ENCODE measurements around the gene ATM. TPM values are rescaled to one million over a fixed set of nuclear protein-coding genes. Genes with fewer than 3 reads are reported as not detected.

Gene ATM
- total and polyA plus RNA-seq, 2 experiments from 2014 or later: 27.6 to 59.3 TPM

DNA sequence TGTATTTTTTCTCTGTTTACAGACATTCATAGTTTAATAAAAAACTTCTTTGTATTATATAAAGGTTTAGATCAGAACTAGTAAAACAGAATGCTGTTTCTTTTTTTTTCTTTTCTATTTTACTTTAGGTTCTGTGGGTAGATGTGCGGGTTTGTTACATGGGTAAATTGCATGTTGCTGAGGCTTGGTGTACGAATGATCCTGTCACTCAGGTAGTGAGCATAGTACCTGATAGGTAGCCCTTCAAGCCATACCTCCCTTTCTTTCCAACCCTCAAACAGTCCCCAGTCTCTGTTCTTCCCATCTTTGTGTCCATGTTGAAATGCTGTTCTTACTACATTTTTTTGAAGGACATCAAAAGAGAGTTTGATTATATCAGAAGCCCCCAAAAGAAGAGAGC lies 3.2 kb downstream of the ATM start (continued):
- TF ChIP-seq, protein P1, sequence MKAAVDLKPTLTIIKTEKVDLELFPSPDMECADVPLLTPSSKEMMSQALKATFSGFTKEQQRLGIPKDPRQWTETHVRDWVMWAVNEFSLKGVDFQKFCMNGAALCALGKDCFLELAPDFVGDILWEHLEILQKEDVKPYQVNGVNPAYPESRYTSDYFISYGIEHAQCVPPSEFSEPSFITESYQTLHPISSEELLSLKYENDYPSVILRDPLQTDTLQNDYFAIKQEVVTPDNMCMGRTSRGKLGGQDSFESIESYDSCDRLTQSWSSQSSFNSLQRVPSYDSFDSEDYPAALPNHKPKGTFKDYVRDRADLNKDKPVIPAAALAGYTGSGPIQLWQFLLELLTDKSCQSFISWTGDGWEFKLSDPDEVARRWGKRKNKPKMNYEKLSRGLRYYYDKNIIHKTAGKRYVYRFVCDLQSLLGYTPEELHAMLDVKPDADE (IDR thresholded peaks at IDR 0.05): no peak
- TF ChIP-seq, protein P2, sequence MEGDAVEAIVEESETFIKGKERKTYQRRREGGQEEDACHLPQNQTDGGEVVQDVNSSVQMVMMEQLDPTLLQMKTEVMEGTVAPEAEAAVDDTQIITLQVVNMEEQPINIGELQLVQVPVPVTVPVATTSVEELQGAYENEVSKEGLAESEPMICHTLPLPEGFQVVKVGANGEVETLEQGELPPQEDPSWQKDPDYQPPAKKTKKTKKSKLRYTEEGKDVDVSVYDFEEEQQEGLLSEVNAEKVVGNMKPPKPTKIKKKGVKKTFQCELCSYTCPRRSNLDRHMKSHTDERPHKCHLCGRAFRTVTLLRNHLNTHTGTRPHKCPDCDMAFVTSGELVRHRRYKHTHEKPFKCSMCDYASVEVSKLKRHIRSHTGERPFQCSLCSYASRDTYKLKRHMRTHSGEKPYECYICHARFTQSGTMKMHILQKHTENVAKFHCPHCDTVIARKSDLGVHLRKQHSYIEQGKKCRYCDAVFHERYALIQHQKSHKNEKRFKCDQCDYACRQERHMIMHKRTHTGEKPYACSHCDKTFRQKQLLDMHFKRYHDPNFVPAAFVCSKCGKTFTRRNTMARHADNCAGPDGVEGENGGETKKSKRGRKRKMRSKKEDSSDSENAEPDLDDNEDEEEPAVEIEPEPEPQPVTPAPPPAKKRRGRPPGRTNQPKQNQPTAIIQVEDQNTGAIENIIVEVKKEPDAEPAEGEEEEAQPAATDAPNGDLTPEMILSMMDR (conservative IDR thresholded peaks at IDR 0.05; ENCODE audit: low read depth in 2 of 2): no peak
- TF ChIP-seq CREB1 (CRISPR knock-in tag; IDR thresholded peaks at IDR 0.05; ENCODE audit: low read depth) (no peak), EZH2phosphoT487 (IDR thresholded peaks at IDR 0.05; ENCODE audit: unreplicated experiment) (no peak), ZNF114 (CRISPR knock-in tag; IDR thresholded peaks at IDR 0.05) (no peak), POLR2AphosphoS5 (IDR thresholded peaks at IDR 0.05; ENCODE audit: low read depth) (no peak)

DNA sequence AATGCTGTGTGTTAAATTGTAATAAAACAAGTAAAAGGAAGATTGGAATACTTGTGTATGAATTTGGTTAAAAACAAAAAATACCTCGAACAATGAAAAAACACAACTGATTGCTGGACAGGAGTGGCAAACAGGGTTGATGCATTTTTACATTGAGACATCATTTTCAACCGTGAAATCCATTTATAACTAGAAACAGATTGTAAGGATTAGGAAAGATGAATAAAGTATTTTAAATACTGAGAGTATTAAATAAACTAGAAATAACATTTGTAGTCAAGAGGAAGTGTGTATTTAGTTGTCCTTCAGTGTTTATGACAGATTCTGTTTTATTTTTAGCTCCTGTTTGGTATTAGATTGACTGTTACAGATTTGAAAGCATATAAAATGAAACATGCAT lies 5.4 kb downstream of the ATM start:
- no peak overlapping the region for H3K4me3 Mint-ChIP-seq
- Histone ChIP-seq H3K4me1 (ENCODE audit: insufficient read depth) (peaks cover 12% of the 10 kb centered on the region), H3K9me2 (ENCODE audit: insufficient read depth) (no peaks in the 10 kb centered on the region), H3K79me2 (replicated peaks; ENCODE audit: insufficient read depth) (peaks cover 44% of the 10 kb centered on the region), H3F3A (replicated peaks; ENCODE audit: low read depth) (peaks cover 4% of the 10 kb centered on the region), H3K36me3 (ENCODE audit: insufficient read depth) (peaks cover 10% of the 10 kb centered on the region; the same call in 1 of the 2 replicates), H2AFZ (no peak overlapping the region), H3K4me3 (no peak overlapping the region), H3K27ac (ENCODE audit: low read depth) (no peak overlapping the region), H4K20me1 (replicated peaks; ENCODE audit: insufficient read depth) (0 out of 2 replicates have a peak, but pooled peaks cover 8% of the 10 kb centered on the region), H3K4me2 (no peak overlapping the region), H3K27me3 (ENCODE audit: insufficient read depth) (no peaks in the 10 kb centered on the region)
- no peak overlapping the region for H3K27ac Mint-ChIP-seq
- ATAC-seq: no peak
- DNase-seq (ENCODE audit: low spot score): no peak
- H3K9me3 Mint-ChIP-seq: no peaks in the 10 kb centered on the region
- peaks cover 49% of the 10 kb centered on the region for H3K36me3 Mint-ChIP-seq (ENCODE audit: low read depth)
- H3K27me3 Mint-ChIP-seq (ENCODE audit: insufficient read depth, low read depth, poor library complexity): no peaks in the 10 kb centered on the region
- H3K4me1 Mint-ChIP-seq: peaks cover 15% of the 10 kb centered on the region; the same call in 1 of the 3 replicates
- TF ChIP-seq POLR2AphosphoS5 (IDR thresholded peaks at IDR 0.05; ENCODE audit: low read depth) (no peak), ZNF331 (CRISPR knock-in tag; IDR thresholded peaks at IDR 0.05; ENCODE audit: low read depth) (no peak), EZH2phosphoT487 (IDR thresholded peaks at IDR 0.05; ENCODE audit: unreplicated experiment) (no peak), STAT1 (IDR thresholded peaks at IDR 0.05; ENCODE audit: unreplicated experiment) (no peak), EZH2 (IDR thresholded peaks at IDR 0.05; ENCODE audit: low read depth, unreplicated experiment) (no peak), CREB1 (CRISPR knock-in tag; IDR thresholded peaks at IDR 0.05; ENCODE audit: low read depth) (no peak), JUNB (IDR thresholded peaks at IDR 0.05; ENCODE audit: unreplicated experiment) (no peak), ZNF114 (CRISPR knock-in tag; IDR thresholded peaks at IDR 0.05) (no peak), NANOG (IDR thresholded peaks at IDR 0.05; ENCODE audit: borderline replicate concordance) (no peak)
- TF ChIP-seq, protein P3, sequence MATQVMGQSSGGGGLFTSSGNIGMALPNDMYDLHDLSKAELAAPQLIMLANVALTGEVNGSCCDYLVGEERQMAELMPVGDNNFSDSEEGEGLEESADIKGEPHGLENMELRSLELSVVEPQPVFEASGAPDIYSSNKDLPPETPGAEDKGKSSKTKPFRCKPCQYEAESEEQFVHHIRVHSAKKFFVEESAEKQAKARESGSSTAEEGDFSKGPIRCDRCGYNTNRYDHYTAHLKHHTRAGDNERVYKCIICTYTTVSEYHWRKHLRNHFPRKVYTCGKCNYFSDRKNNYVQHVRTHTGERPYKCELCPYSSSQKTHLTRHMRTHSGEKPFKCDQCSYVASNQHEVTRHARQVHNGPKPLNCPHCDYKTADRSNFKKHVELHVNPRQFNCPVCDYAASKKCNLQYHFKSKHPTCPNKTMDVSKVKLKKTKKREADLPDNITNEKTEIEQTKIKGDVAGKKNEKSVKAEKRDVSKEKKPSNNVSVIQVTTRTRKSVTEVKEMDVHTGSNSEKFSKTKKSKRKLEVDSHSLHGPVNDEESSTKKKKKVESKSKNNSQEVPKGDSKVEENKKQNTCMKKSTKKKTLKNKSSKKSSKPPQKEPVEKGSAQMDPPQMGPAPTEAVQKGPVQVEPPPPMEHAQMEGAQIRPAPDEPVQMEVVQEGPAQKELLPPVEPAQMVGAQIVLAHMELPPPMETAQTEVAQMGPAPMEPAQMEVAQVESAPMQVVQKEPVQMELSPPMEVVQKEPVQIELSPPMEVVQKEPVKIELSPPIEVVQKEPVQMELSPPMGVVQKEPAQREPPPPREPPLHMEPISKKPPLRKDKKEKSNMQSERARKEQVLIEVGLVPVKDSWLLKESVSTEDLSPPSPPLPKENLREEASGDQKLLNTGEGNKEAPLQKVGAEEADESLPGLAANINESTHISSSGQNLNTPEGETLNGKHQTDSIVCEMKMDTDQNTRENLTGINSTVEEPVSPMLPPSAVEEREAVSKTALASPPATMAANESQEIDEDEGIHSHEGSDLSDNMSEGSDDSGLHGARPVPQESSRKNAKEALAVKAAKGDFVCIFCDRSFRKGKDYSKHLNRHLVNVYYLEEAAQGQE (IDR thresholded peaks at IDR 0.05; ENCODE audit: unreplicated experiment): no peak
- TF ChIP-seq, protein P2 (conservative IDR thresholded peaks at IDR 0.05; ENCODE audit: low read depth in 2 of 2): no peak
- TF ChIP-seq, protein P1 (IDR thresholded peaks at IDR 0.05): no peak
